GM18870 (cell line): ENCODE data around the gene PIGK.
"Not testable (repeated sequence)": the region's sequence is repeated elsewhere in the genome, so short reads cannot be mapped to it uniquely, and the experiment has no call there.

Experiments
- ATAC-seq: cut with Tn5 transposase; IDR thresholded peaks from one replicate; pipeline ENCODE4 v1.9.1; 2021; ENCODE audit warnings: moderate library complexity; ENCODE audit not compliant: unreplicated experiment

PIGK gene

DNA sequence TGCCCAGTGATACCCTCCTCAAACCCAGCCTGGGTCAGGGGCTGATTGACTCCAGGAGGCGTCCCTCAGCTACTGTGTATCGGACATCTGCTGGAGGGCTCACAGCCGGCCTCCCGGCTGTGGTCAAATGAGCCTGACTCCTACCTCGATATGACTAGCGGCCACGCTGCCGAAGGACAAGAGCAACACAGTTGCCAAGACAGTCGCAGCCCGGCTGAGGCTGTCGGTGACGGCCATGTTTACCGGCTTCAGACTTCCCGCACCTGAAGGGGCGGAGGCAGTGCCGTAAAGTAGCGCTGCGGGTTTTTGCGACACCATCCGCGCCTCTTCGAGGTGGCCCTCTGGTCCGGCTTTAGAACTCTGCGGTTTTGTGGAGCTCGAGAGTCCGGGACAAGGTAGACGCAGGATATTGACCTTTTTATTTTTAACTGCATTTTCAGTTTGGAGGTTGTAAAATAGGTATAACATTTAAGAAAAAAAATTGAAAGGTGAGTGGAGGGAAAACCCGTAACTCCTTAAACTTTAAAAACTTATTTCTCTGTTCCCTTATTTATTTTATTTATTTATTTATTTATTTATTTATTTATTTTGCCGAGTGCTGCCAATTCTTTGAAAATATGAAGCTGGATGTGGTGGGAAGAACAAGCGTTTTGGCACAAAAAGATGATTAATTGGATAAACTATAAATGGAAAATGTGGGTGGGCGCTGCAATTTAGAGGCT is at the start of gene PIGK:
TSS of gene PIGK (minus strand) at position 265 of the 722 bp plus-strand sequence. CDS start at position 237, 28 bp downstream.
- ATAC-seq = peak; percentile 91

DNA sequence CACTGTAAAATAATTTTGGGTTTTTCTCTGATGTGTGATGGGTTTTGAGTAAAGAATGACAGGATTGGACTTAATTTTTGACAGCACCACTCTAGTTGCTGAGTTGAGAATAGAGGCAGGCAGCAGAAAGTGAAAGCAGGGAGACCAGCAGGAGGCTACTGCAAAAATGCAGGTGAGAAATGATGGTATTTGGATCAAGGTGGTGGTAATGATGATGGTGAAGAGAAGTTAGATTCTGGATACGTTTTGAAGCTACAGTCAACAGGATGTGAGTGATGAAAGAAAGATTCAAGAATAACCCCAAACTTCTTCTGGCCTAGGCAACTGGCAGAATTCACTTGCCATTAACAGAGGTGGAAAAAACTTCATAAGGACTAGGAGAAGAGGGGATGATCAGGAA is 47.8 kb upstream of the PIGK start:
- ATAC-seq = no peak

DNA sequence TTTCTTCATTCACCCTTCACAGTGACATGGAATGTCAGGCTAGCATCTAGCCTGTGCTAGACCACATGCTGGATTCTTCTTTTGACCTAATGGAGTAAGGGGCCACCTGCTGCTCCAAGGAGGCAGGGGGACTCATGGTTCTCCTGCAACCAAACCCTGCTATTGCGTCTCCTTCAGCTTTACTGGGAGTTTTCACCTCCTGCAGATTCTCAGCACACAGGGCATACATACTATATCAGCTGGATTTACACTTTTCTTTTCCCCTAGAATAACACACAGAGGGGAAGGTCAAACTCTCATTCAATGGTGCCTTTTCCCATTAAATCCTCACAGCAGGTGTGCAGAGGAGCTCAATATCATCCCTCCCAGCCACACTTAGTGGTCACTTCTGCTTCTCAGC is 46.0 kb upstream of the PIGK start:
- ATAC-seq = no peak

DNA sequence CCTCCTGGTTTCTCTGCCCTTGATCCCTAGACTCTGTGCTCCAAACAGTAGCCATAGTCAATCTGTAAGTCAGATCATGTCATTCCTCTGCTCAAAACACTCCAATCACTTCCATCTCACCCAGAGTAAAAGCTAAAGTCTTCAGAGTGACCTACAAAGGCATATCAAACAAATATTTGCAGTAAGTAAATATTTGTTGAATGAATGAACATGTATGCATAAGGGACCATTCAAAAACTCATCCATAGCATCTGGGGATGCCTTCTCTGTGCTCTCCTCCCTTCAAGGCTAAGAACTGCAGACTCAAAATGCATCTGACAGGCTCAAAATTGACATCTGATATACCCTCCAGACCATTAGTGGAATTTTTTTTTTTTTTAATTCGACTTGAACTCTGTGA is 44.5 kb upstream of the PIGK start:
- ATAC-seq = no peak

DNA sequence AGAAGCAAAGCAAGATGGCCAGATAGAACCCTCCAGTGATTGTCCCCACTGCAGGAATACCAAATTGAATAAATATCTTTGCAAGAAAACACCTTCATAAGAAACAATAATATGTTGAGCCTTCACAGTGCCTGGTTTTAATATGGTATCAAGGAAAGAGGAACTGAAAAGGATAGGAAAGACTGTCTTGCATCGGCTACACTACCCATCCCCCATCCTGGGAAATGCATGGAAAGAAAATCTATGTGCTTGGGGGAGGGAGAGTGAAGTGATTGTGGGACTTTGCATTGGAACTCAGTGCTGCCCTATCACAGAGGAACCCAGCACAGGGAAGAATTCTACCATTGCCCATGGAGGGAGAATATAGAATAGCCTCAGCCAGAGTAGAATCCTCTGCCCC is 34.0 kb upstream of the PIGK start:
- no peak for ATAC-seq

DNA sequence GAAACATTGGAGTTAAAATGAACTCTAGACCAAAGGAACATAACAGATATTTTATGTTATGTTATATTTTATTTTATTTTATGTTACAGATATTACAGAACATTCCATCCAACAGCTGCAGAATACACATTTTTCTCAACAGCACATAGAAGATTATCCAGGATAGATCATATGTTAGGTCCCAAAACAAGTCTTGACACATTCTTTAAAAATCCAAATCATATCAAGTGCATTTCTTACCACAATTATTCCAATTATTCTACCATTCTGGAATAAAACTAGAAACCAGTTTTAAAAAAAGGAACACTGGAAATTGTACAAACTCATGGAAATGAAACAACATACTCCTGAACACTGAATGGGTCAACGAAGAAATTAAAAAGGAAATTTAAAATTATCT is 30.9 kb upstream of the PIGK start:
- ATAC-seq = no peak

DNA sequence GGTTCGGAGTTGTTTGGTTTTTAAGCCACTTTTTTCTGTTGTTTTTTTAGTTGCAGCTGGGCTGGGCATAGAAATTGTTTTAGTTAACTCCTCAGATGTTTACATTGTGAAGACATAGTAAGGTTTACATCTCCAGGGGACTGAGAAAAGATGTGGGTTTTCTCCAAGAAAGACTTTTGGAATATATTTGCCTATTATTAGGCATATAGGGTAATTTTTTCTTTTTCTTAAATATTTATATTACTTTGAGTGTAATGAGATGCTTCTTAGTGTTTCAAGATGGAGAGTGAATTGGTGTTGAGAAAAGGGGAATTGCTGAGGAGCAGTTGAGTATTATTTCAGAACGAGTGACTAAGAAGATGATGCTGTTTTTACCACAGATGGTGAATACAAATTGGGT is 26.6 kb upstream of the PIGK start:
- ATAC-seq = no peak

DNA sequence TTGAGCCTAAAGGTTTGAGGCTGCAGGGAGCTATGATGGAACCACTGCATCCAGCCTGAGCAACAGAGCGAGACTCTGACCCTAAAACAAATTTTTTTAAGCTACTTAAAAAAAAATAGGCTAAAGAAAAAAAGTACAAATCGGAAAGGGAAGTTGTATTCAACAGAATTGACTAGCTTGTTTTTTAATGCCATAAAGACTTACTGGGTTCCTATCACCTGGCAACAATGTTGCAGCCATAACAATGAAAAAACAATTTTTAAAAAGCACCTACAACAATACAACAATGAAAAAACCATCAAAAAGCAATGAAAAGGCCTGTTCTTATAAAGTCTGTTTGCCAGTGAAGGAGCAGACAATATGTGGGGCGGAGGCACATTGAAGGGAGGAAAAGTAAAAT is 20.1 kb upstream of the PIGK start:
- no peak for ATAC-seq

DNA sequence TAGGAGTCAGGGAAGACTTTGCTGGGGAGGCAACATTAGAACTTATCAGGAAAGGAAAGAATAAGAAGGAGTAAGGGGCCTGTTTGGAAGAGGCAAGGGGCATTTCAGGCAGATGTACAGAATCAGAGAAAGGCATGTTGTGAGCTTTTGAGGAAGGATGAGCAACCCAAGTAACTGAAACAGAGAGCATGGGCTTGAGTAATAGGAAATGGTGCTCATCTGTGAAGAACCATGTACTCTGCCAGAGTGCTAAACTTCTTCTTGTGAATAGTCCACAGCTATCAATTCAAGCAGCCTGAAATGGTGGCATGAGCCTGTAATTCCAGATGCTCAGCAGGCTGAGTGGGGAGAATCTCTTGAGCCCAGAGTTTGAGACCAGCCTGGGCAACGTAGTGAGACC is 19.2 kb upstream of the PIGK start:
- ATAC-seq = no peak

DNA sequence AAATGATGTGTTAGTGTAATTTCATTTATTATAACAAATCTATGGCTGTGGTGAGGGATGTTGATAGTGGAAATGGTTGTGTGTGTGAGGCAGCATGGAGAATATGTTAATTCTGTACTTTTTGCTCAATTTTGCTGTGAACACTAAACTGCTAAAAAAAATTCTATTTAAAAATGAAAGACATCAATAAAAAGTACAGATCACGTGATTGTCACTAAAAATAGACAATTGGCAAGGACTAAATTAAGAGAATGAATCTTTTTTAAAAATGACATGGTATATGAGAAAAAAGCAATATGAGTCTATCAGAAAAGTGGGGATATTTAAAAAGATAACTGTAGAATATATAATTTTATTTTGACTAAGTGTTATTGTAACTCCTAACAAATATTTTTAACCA is 15.7 kb upstream of the PIGK start:
- ATAC-seq = no peak

DNA sequence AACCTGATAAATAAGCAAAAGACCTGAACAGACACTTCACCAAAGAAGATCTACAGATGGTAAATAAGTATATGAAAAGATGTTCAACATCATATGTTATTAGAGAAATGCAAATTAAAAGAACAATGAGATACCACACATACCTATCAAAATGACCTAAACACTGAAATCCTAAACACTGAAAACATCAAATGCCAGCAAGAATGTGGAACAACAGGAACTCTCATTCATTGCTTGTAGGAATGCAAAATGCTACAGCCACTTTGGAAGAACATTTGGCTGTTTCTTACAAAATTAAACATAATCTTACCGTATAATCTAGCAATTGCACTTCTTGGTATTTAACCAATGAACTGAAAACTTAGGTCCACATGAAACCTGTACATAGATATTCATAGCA is 14.9 kb upstream of the PIGK start:
- no peak for ATAC-seq

DNA sequence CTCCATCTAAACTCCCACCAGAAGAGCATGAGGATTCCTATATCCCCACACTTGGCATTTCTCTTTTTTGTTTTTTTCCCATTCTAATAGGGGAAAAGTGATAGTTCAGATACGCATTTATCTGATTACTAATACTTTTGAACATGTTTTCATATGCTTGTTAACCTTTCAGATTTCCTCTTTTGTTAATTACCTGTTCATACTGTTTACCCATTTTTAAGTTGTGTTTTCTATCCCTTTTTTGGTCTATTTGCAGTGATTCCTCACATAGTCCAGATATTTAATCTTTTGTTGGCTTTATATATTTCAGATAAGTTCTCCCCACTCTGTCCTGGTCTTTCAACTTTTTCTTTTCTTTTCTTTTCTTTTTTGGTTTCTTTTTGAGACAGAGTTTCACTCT is 13.6 kb upstream of the PIGK start:
- no peak for ATAC-seq

DNA sequence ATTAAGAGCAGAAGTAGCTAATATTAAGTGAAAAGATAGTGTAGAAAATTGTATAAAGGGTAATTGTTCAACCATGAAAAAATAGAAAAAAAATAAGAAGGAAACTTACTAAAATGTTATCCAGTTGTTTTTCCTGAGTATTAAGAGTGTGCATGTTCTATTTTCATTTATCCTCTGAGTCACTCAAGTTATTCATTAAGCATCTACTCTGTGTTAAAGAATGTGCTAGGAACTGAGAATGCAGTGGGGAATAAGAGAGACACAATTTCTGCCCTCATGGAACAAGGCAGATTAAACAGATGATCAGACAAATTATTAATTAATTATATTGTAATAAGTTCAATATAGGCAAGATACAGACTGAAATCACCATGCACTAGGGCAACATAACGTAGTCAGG is 10.8 kb upstream of the PIGK start:
- no peak for ATAC-seq

DNA sequence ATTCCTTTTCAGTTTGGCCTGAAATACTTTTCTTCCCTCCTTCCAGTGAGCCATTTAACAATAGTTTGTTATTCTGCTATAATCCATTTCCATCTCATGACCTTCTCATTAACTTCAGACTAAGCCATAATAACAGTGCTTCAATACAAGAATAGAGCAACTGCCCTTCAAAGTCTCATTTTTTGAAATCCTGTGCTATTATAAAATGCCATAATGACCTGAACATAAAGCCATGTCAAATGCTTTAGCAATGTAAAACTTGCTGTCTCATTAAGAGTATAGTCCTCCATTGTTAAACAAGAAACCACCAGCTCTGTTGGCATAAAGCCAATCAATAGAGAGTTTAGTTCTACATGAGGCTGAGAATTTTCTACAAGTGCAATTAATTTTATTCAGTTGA is 9.6 kb upstream of the PIGK start:
- ATAC-seq = no peak

DNA sequence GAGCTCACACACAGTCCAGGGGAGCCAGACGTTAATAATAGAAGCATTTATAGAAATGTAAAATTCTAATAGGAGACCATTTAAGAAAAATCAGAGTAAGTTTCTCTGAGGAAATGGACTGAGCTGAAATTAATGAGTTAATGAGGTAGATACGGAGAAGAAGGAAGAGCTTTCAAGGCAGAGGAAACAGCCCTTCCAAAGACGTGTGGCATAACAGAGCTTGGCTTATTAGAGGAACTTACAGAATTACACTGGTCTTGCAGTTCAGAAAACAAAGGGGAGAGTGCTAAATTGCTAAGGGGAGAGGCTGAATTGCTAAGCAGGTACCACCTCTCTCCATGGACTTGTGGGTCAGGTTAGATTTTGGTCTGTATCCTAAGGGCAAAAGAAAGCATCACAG is 8.2 kb upstream of the PIGK start:
- no peak for ATAC-seq

DNA sequence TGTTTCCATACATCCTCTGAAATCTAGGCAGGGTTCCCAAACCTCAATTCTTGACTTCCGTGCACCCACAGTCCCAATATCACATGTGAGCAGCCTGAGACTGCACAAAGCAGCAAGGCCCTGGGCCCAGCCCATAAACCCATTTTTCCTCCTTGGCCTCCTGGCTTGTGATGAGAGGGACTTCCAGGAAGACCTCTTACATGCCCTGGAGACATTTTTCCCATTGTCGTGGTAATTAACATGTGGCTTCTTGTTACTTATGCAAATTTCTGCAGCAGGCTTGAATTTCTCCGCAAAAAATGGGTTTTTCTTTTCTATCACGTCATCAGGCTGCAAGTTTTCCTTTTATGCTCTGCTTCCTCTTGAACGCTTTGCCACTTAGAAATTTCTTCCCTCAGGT is 3.3 kb upstream of the PIGK start:
- ATAC-seq = no peak

DNA sequence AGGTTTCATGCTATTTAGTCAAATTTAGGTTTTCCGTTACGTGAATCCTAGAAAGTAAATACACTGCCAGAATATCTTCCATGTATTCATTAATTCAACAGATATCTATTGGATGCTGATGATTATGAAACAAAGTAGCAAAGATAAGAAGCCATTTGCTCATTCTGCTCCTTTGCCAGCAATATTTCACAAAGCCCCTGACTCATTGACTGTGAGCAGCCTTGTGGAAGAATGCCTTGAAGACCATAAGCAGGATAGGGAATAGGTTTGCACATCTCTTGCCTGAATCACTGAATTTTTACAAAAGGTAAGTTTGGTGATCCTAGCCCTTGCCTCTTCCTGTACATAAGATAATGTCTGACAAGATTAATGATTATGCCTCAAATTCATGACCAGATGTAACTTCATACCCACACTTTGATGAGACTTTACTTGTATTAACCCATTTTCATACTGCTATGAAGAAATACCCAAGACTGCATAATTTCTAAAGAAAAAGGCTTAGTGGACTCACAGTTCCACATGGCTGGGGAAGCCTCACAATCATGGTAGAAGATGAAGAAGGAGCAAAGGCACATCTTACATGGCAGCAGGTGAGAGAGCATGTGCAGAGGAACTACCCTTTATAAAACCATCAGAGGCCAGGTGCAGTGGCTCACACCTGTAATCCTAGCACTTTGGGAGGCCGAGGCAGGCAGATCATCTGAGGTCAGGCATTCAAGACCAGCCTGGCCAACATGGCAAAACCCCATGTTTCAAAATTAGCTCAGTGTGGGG is 1.6 kb upstream of the PIGK start:
- no peak for ATAC-seq

DNA sequence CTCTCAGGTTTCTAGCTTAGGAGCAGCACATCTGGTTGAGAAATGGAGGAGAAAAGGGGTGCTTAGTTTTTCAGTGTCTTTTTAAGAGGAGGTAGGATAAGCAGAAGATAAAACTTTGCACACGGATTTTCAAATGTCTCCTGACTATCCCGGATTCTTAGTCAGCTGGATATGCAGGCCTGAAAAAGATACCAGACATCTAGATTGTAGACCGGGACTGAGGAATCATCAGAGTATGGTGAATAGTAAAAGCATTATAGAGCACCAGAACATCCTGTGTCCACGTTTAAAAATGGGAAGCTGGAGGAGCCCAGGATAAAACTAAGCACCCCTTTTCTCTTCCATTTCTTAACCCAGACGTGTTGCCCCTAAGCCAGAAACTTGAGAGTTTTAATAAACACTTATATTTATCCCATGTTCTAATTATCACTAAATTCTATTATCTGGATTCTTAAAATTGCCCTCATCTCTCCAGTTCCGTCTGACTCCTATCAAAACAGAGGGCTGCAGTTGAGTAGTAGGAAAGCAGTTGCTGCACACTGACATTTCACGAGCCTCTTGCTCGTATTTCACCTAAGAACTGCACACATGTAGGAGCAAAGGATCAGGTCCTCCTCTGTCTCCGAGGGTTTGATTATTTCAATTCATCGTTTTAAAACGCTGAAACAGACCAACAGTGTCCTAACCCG is 609 bp downstream of the PIGK start:
- ATAC-seq = peak; percentile 37

DNA sequence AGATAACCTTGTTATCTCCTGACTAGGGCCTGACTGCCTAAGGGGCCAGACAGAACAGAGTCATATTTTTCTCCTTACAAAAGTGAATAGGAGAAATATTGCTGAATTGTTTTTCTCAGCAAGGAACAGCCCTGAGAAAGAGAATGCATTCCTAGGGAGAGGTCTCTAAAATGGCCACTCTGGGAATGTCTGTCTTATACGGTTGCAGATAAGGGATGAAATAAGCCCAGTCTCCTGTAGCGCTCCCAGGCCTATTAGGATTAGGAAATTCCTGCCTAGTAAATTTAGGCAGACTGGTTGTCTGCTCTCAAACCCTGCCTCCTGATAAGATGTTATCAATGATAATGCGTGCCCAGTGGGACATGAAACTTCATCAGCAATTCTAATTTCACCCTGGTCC is 15.2 kb downstream of the PIGK start:
- not testable (repeated sequence) for ATAC-seq

DNA sequence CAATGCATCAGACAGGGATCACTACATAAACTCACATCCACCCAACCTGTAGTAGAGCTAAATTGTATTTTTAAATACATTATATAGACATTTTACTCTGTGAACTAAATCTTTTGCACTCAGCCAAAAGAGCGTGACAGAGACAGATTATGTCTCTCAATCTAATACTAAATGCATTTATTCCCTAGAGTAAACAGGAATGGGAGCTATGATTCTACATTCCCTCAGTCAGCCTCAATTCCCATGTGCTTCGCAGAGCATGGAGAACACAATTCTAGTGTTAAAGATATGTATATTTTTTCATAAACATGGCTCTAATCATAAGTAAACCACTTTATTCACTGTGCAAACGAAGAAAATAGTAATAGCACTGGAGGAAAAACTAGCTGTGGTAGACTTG is 16.5 kb downstream of the PIGK start:
- no peak for ATAC-seq

DNA sequence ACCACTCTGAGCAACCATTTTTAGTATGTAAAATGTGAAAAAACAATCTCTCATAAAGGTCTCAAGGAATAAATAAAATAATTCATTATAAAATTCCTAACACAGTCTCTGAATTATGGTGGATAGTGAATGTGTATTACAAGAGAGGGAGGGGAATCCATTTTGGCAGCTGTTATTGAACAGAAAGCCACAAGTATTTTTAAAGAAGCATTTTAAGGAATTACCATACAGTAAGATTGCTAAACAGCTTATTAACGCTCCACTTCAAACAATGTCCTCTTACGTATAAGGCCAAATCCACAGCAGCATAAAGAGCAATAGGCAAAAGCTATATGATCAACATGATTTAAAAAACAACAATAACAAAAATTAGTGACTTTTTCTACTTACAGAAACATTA is 18.4 kb downstream of the PIGK start:
- ATAC-seq = no peak

DNA sequence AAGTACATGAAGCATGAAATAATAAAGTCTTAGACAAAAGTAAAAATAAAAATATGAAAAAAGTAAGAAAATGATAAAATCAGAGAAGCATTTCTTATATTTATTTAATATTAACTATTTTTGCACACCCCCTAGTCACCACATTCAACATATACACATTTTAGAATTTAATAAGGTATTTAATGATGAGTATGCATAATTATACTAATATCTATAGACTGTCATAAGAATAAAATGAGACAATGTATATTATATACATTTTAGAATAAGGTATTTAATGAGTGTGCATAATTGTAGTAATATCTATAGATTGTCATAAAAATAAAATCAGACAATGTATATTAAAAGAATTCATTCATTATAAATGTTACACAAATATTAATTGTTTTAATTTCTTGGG is 18.9 kb downstream of the PIGK start:
- ATAC-seq = no peak
